DMS53 treated with DMSO at 0.1 percent for 48 hours (cell line): ENCODE results near the gene GOSR2.
"Not testable (repeated sequence)": the region's sequence is repeated elsewhere in the genome, so short reads cannot be mapped to it uniquely, and the experiment has no call there.

Source experiments
- DNase-seq: peaks from one replicate; lab custom pipeline; 2025; ENCODE audit not compliant: unreplicated experiment; lab: John Stamatoyannopoulos, UW

GOSR2 gene

DNA sequence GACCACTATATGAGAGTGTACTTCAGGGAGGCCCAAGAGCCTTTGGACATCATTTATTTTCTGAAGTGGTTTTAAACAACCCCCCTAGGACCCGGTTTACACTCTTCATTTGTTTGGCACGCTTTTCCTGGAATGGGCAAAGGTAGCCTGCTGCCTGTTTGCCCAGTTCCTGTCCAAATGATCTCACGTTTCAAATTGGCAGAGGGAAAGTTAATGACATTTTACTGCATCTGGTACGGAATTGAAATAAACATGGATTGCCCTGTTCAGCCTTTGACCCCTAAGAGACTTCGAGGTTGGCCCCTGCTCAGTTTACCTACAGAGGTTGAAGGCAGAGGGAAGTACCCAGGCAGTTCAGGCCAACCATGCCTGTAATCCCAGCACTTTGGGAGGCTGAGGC lies 61.9 kb downstream of the GOSR2 start:
- peak; percentile 97 for DNase-seq

DNA sequence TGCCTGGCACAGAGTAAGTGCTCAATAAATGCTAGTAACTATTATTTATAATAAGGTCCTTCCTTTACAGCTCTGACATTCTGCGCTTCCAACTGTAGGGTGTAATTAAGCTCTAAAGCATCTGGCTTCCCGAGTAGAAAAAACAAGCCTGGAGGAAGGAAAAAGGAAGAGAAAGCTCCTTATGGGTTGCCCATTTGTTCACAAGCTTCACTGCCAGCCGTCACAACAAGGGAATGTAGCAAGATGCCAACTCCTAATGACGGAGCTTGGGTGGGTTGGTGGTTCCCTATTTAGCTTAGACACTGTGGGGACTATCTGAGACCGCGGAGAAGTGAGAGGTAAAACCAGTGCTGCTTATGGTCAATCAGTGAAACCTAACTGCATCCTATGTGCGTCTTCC lies 63.4 kb downstream of the GOSR2 start:
- no peak for DNase-seq

- DNase-seq, result not testable (repeated sequence)
Observed at GRCh38 chr17:46987927-46988326, 65.0 kb downstream of the GOSR2 start.

DNA sequence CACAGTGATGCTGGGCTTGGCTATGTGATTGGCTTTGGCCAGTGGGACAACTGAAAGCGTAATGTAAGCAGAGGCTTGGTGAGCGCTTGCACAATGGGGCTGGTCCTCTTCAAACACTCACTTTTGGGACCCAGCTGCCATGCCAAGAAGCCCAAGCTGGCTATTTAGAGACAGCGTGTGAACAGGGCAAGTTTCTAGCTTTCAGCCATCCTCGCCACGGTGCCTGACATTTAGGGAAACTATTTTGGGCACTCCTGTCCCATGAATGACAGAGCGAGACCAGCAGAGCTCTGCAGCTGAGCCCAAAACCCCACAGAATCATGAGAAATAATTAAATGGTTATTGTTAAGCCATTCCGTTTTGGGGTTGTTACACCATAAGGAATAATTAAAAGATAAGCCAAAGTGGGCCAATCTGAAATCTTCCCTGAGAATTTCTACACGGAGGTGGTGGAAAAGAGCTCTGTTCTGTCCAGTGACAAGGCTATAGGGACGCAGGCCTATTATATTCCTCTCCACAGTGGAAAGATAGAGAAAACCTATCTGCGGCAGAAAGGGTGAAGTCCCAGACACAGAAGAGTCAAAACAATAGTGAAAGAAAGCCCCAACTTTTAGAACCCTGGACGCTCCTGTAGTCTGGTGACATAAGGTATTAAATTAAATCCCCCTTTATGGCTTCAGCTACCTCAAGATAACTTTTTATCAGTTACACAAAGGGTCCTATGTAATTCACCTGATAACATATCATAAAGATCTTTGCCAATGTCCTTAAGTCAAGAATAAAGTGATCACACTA lies 66.9 kb downstream of the GOSR2 start:
- DNase-seq, result no peak

- DNase-seq, result peak; percentile 60
Observed at GRCh38 chr17:46991617-46992016, 68.7 kb downstream of the GOSR2 start.
